22Rv1 (cell line): ENCODE measurements around the gene DGKG.

Source experiments
- H3K27ac ChIP-seq: fragments of 450-650 bp; 2 replicates; pipeline ENCODE4 v1.5.1; 2017
- CTCF ChIP-seq: fragments of 450-650 bp; IDR thresholded peaks from 2 replicates; pipeline ENCODE4 v1.5.1; 2017; ENCODE audit warnings: mild to moderate bottlenecking
- ZFX ChIP-seq: fragments of 450-650 bp; IDR thresholded peaks from 2 replicates; pipeline ENCODE4 v1.6.1; 2017; ENCODE audit warnings: antibody characterized with exemption, borderline replicate concordance

DGKG gene

GRCh38 chr3:186380622-186381380, 18.8 kb upstream of the DGKG start:
- no peak for TF ChIP-seq CTCF
- TF ChIP-seq ZFX, result no peak
- H3K27ac ChIP-seq, result no peak overlapping the region

DNA sequence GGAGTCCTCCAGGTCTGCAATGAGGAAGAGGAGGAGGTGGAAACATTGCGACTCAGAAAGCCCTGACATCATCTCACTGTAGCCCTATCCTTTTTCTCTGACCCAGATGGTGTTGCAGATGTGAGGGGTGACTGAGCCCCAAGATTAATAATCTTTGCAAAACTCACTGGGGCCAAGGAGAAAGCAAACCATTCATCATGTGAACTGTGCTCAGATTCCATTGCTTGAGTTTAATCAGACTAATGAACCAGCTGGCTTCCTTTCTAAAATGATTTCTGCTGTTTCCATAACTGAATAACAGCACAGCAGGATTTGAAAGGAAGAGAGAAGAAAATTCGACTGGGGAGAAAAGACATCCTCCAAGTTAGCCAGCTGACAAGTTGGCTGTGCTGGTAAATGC, 13.4 kb upstream of the DGKG start:
- no peak for TF ChIP-seq ZFX
- no peak for TF ChIP-seq CTCF
- H3K27ac ChIP-seq, result no peak overlapping the region

DNA sequence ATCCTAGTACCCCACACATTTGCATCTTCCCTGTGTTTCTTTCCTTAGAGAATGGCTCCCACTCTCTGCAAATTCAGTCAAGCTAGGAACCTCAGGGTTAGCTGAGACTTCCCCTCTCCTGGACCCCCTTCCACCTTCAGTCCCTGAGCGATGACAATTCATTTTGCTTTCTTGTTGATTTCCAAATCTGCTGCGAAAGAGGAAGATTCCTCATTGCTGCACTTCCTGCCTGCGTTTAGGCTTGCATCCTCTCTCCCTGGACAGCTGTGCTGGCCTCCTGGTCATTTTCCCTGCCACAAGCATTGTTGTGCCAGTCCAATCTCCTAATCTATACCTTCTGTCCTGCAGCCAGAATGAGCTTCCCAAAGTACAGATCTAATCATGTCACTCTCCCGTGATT, 12.3 kb upstream of the DGKG start:
- TF ChIP-seq CTCF (no peak), ZFX (no peak)
- no peak overlapping the region for H3K27ac ChIP-seq

DNA sequence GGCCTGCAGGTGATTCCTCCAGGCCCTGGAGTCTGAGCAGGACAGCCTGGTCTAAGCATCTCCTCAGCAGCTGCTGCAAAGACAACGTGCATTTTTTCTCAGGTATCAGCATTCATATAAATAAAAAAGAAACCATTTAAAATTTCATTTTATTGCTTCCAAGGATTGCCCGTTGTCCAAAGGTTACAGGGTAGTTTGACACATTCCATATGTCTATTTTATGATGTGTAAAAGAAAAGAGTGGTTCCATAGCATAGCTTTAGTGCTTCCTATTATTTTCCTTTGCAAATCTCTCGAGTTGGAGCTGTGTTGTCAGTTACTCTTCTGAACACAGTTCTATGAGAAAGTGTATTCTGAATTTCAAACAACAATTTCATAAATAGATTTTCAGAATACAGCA, 7.2 kb upstream of the DGKG start:
- H3K27ac ChIP-seq, result no peak overlapping the region
- TF ChIP-seq CTCF (no peak), ZFX (no peak)

DNA sequence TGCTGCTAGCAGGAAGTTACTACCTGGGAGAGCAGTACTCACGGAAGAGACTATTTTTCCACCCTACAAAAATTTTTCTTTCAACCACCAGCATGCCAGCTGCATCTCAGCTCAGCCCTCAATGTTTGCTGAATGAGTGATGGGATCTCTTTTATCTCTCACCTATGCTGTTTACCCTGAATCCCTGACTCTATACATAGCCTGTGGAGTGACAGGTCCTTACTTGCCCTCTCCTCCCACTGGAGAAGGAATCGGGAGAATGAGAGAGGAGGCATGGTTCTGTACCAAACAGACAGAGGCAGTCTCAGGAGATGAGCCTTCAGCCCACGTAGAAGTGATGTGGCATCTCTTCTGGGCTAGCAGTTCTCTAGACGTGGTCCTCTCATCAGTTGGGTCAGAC, 6.7 kb upstream of the DGKG start:
- no peak for TF ChIP-seq CTCF
- no peak for TF ChIP-seq ZFX
- no peak overlapping the region for H3K27ac ChIP-seq

DNA sequence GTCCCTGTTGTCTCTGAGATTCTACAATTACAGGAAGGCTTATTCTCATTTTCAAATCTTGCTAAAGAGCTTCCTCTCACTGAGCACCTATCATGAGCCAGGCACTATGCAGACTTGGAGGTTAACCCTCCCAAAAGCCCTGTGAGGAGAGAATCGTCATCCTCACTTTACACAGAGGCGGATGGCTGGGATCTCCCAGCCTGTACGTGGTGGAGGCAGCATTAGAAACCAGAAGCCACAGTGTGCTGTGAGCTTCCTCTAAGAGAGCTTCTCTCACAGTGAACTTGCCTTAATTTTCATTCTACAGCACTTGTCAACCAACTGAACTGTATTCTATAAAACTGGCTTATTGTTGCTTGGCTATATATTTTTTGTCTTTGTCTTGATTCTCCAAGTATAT, 6.1 kb upstream of the DGKG start:
- TF ChIP-seq CTCF (no peak), ZFX (no peak)
- H3K27ac ChIP-seq, result no peak overlapping the region

DNA sequence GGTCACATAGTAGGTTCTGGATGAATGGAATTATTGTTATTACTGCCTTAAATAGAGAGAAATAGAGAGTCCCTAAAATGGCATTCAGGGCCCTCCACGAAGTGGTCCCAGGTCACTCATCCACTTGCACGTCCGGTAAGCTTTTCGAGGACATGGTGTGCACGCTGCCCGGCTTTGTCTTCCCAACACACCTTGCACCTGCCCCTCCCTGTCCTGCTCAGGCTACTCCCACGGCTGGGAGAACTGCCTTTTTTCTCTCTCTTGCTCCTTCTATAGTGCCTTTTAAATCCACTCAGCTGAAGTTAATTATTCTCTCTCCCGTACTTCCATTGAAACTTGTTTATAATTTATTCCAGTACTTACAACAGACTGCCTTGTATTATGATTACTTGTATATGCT, 5.6 kb upstream of the DGKG start:
- TF ChIP-seq CTCF, result no peak
- TF ChIP-seq ZFX, result no peak

More for the DNA sequence above, 5.6 kb upstream of the DGKG start:
- H3K27ac ChIP-seq, result no peak overlapping the region
